ENCODE measurements around the gene PADI1. TPM values are rescaled to one million over a fixed set of nuclear protein-coding genes. Genes with fewer than 3 reads are reported as not detected.

Gene PADI1
- total and polyA plus RNA-seq, 2 of the 8 experiments (the other 6 are each of a cell fraction or from before 2014, with no cell fraction given): 0.20 to 0.30 TPM

GRCh38 chr1:17208546-17208945 is 3.6 kb downstream of the PADI1 start:
- Histone ChIP-seq H3K14ac (ENCODE audit: insufficient read length) (no peak overlapping the region), H3K4me2 (ENCODE audit: insufficient read depth in 1 of 2, low read depth in 2 of 2, low read length in 2 of 2) (no peak overlapping the region), H2AFZ (ENCODE audit: low read length) (no peak overlapping the region), H3K23me2 (ENCODE audit: low read depth, low read length) (no peaks in the 10 kb centered on the region), H3K4me3 (ENCODE audit: extremely low read depth in 1 of 4, insufficient read depth in 2 of 4, low read depth in 3 of 4, low read length in 4 of 4) (no peak overlapping the region), H3K9me3 (ENCODE audit: insufficient read depth in 2 of 2, low read depth in 1 of 2, low read length in 1 of 2) (no peaks in the 10 kb centered on the region), H3K18ac (ENCODE audit: extremely low read depth, low read length) (no peak overlapping the region), H2BK5ac (ENCODE audit: low read depth, low read length) (no peak overlapping the region), H3K79me1 (ENCODE audit: low read depth, low read length) (no peaks in the 10 kb centered on the region; the same call in 1 of the 2 replicates), H3K27me3 (replicated peaks in 1 of 4; ENCODE audit: control insufficient read depth in 3 of 4, extremely low read depth in 1 of 4, insufficient read depth in 3 of 4, low read length in 3 of 4) (no peaks in the 10 kb centered on the region), H3K4me1 (replicated peaks in 1 of 4; ENCODE audit: control insufficient read depth in 3 of 4, insufficient read depth in 4 of 4, low read length in 3 of 4) (peaks cover 0 to 7% (median 3%) of the 10 kb centered on the region in 4 experiments; a peak in 5 of 7 replicates), H2BK20ac (ENCODE audit: low read length) (no peak overlapping the region), H2BK120ac (replicated peaks; ENCODE audit: low read depth, low read length) (no peak overlapping the region), H4K5ac (ENCODE audit: insufficient read length, low read depth, low read length) (no peak overlapping the region), H2BK15ac (ENCODE audit: low read length) (no peak overlapping the region), H3K79me2 (ENCODE audit: control insufficient read depth in 1 of 2, insufficient read depth in 2 of 2, low read length in 2 of 2) (no peaks in the 10 kb centered on the region), H3K56ac (replicated peaks; ENCODE audit: insufficient read length, low read depth, low read length) (no peak overlapping the region), H3K27ac (ENCODE audit: low read depth, low read length) (no peak overlapping the region), H3K4ac (replicated peaks; ENCODE audit: insufficient read length, low read depth, low read length) (no peak overlapping the region), H2AK5ac (ENCODE audit: low read depth, low read length) (no peak overlapping the region), H3K9ac (replicated peaks in 1 of 4; ENCODE audit: extremely low read depth in 1 of 4, low read depth in 3 of 4, low read length in 3 of 4) (no peak overlapping the region), H3K23ac (ENCODE audit: insufficient read length) (no peak overlapping the region), H2BK12ac (ENCODE audit: low read depth, low read length) (no peak overlapping the region), H4K8ac (ENCODE audit: extremely low read depth, insufficient read depth, low read length) (no peak overlapping the region), H4K20me1 (replicated peaks in 1 of 2; ENCODE audit: control insufficient read depth in 1 of 2, insufficient read depth in 2 of 2, low read length in 2 of 2) (no peaks in the 10 kb centered on the region), H4K91ac (replicated peaks; ENCODE audit: insufficient read length, low read length) (no peak overlapping the region), H3K36me3 (ENCODE audit: control insufficient read depth in 2 of 4, insufficient read depth in 4 of 4, low read length in 3 of 4) (no peaks in the 10 kb centered on the region)
- ChIA-PET POLR2A (ENCODE audit: partially characterized antibody) (interaction anchor here (0.6 to 1.6 kb wide), 2 partner anchors 9 to 313 kb away, joined by 3 to 4 read pairs; no protein-coding TSS in a partner anchor), CTCF (ENCODE audit: partially characterized antibody) (interaction anchor here (0.9 to 1.9 kb wide), 3 partner anchors 28 to 387 kb away, joined by 3 to 8 read pairs (median 4); no protein-coding TSS in a partner anchor)
- TF ChIP-seq TEAD4 (IDR thresholded peaks at IDR 0.05; ENCODE audit: low read depth, low read length) (no peak), EGR1 (IDR thresholded peaks at IDR 0.05; ENCODE audit: borderline replicate concordance, low read depth, low read length) (no peak), KDM1A (IDR thresholded peaks at IDR 0.05; ENCODE audit: borderline replicate concordance, low read length) (no peak)
- FAIRE-seq (no peak), DNase-seq (ENCODE audit: low read depth in 1 of 2, low spot score in 2 of 2) (no peak)
- 89% methylated on average over 3 of the region's 3 CpGs; no CpG with 5 or more reads in 1 of the 2 experiments for WGBS, 2 experiments (ENCODE audit: extremely low coverage in 1 of 2, insufficient coverage in 1 of 2, insufficient read length in 1 of 2, insufficient replicate concordance in 2 of 2, low coverage in 1 of 2, low lambda C conversion rate in 2 of 2, missing lambda C conversion rate in 1 of 2)
